OCI-LY3 (cell line): ENCODE data around the gene TLN1.

ENCODE experiments used
- H2AFZ ChIP-seq: fragments of 200-600, 300-600 bp; shearing (Covaris generic); 2 replicates; pipeline ENCODE4 v1.6.0; 2014; ENCODE audit warnings: antibody characterized with exemption, low read depth, low read length
- H3K27ac ChIP-seq: fragments of 200-600, 300-600 bp; sonication (generic); 2 replicates; pipeline ENCODE4 v1.5.1; 2014; ENCODE audit warnings: mild to moderate bottlenecking, low read length, moderate library complexity, mixed read lengths
- H3K27me3 ChIP-seq: fragments of 200-600, 300-600 bp; sonication (generic); 2 replicates; pipeline ENCODE4 v1.6.1; 2014; ENCODE audit warnings: low read depth, low read length, mixed read lengths
- H3K36me3 ChIP-seq: fragments of 200-600, 300-600 bp; sonication (generic); replicated peaks from 2 replicates; pipeline ENCODE3; 2014; ENCODE audit warnings: low read depth, low read length, mixed read lengths
- H3K4me1 ChIP-seq: fragments of 300-600, 200-600 bp; sonication (generic); 2 replicates; pipeline ENCODE4 v1.6.1; 2014; ENCODE audit warnings: low read length, mixed read lengths
- H3K4me2 ChIP-seq: fragments of 200-600, 300-600 bp; sonication (generic); 2 replicates; pipeline ENCODE4 v1.6.1; 2014; ENCODE audit warnings: low read length, mixed read lengths
- H3K4me3 ChIP-seq: fragments of 300-600, 200-600 bp; sonication (generic); 2 replicates; pipeline ENCODE4 v1.5.1; 2014; ENCODE audit warnings: antibody characterized with exemption, mild to moderate bottlenecking, low read length, moderate library complexity
- H3K79me2 ChIP-seq: fragments of 300-600, 200-600 bp; shearing (Covaris generic); 2 replicates; pipeline ENCODE4 v1.6.1; 2014; ENCODE audit warnings: mild to moderate bottlenecking, low read length, mixed read lengths
- H3K9ac ChIP-seq: fragments of 300-600, 200-600 bp; shearing (Covaris generic); 2 replicates; pipeline ENCODE4 v1.6.0; 2014; ENCODE audit warnings: mild to moderate bottlenecking, low read length, moderate library complexity
- H3K9me3 ChIP-seq: fragments of 200-600, 300-600 bp; shearing (Covaris generic); 2 replicates; pipeline ENCODE4 v1.6.1; 2014; ENCODE audit warnings: low read length, mixed read lengths; ENCODE audit not compliant: insufficient read depth
- H4K20me1 ChIP-seq: fragments of 200-600, 300-600 bp; sonication (generic); 2 replicates; pipeline ENCODE4 v1.6.1; 2016; ENCODE audit warnings: low read length, mixed read lengths; ENCODE audit not compliant: insufficient read depth
- CTCF ChIP-seq: fragments of 200-600, 300-600 bp; sonication (generic); IDR thresholded peaks from 2 replicates; pipeline ENCODE4 v1.5.1; 2014; ENCODE audit warnings: antibody characterized with exemption, low read length, low read depth
- EZH2phosphoT487 ChIP-seq: fragments of 200-600 bp; shearing (Covaris generic); IDR thresholded peaks from 2 replicates; pipeline ENCODE4 v1.6.1; 2018; ENCODE audit warnings: antibody characterized with exemption, mixed run types, low read depth

TLN1 gene

GRCh38 chr9:35758475-35759050 lies 26.6 kb upstream of the TLN1 start:
- Histone ChIP-seq H3K4me2 (peak overlapping the region; percentile 84), H3K9ac (peak overlapping the region; percentile 94)

GRCh38 chr9:35757892-35758275 lies 25.9 kb upstream of the TLN1 start:
- Histone ChIP-seq H3K79me2 (peaks cover 32% of the 10 kb centered on the region), H3K4me1 (peaks cover 34% of the 10 kb centered on the region), H3K36me3 (peaks cover 13% of the 10 kb centered on the region), H3K4me2 (peak overlapping the region; percentile 84), H2AFZ (no peak overlapping the region), H3K9ac (peak overlapping the region; percentile 94), H3K27me3 (no peaks in the 10 kb centered on the region), H3K4me3 (peak overlapping the region; percentile 86), H4K20me1 (no peaks in the 10 kb centered on the region), H3K27ac (peak overlapping the region; percentile 94), H3K9me3 (no peaks in the 10 kb centered on the region)
- TF ChIP-seq EZH2phosphoT487, result no peak
- TF ChIP-seq CTCF, result no peak

More at GRCh38 chr9:35758475-35759050, 26.6 kb upstream of the TLN1 start:
- Histone ChIP-seq H3K9me3 (no peaks in the 10 kb centered on the region), H3K79me2 (peaks cover 32% of the 10 kb centered on the region), H2AFZ (no peak overlapping the region), H3K4me3 (peak overlapping the region; percentile 86), H3K4me1 (peaks cover 34% of the 10 kb centered on the region), H4K20me1 (no peaks in the 10 kb centered on the region), H3K27me3 (no peaks in the 10 kb centered on the region), H3K27ac (peak overlapping the region; percentile 94), H3K36me3 (peaks cover 13% of the 10 kb centered on the region)
- TF ChIP-seq CTCF (no peak), EZH2phosphoT487 (no peak)

GRCh38 chr9:35757226-35757891 lies 25.4 kb upstream of the TLN1 start:
- peak overlapping the region; percentile 86 for H3K4me3 ChIP-seq
- H2AFZ ChIP-seq, result peak overlapping the region; percentile 47; the same call in 1 of the 2 replicates

More at GRCh38 chr9:35757226-35757891, 25.4 kb upstream of the TLN1 start:
- Histone ChIP-seq H3K4me2 (peak overlapping the region; percentile 84), H4K20me1 (no peaks in the 10 kb centered on the region), H3K27me3 (no peaks in the 10 kb centered on the region), H3K27ac (peak overlapping the region; percentile 94), H3K9ac (peak overlapping the region; percentile 94), H3K9me3 (no peaks in the 10 kb centered on the region), H3K4me1 (peaks cover 34% of the 10 kb centered on the region), H3K79me2 (peaks cover 32% of the 10 kb centered on the region), H3K36me3 (peaks cover 13% of the 10 kb centered on the region)
- TF ChIP-seq EZH2phosphoT487 (no peak), CTCF (no peak)
